Measurements from ENCODE around the gene SLC24A1.

Gene SLC24A1

DNA sequence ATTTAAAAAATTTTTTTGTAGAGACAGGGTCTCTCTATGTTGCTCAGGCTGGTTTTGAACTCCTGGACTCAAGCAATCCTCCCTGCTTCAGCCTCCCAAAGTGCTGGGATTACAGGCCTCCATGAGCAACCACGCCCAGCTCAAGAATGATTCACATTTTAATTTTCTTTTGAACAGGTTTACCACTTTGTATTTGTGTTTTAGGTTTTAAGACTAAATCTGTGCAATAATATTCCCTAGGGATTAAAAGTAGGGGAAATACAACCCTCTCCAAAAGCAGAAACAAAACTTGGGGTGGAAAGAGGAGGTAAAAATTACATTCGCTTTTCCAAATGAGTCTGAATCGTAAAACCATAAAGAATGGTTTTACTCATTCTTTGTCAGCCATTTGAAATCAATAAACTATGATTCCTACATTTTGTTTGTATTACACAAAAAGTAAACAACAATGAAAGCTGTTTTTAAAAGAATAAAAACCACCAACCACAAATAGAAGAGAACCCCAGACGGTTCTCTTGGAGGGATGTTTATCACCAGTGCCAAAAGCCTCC is 37.8 kb downstream of the SLC24A1 start:
- no peak for DNase-seq (ENCODE audit: low read depth)
- H3K4me3 ChIP-seq (ENCODE audit: low read depth, low read length): no peak overlapping the region
- TF ChIP-seq, protein P1, sequence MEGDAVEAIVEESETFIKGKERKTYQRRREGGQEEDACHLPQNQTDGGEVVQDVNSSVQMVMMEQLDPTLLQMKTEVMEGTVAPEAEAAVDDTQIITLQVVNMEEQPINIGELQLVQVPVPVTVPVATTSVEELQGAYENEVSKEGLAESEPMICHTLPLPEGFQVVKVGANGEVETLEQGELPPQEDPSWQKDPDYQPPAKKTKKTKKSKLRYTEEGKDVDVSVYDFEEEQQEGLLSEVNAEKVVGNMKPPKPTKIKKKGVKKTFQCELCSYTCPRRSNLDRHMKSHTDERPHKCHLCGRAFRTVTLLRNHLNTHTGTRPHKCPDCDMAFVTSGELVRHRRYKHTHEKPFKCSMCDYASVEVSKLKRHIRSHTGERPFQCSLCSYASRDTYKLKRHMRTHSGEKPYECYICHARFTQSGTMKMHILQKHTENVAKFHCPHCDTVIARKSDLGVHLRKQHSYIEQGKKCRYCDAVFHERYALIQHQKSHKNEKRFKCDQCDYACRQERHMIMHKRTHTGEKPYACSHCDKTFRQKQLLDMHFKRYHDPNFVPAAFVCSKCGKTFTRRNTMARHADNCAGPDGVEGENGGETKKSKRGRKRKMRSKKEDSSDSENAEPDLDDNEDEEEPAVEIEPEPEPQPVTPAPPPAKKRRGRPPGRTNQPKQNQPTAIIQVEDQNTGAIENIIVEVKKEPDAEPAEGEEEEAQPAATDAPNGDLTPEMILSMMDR (IDR thresholded peaks at IDR 0.05; ENCODE audit: control insufficient read depth, extremely low read depth, insufficient read depth): no peak

DNA sequence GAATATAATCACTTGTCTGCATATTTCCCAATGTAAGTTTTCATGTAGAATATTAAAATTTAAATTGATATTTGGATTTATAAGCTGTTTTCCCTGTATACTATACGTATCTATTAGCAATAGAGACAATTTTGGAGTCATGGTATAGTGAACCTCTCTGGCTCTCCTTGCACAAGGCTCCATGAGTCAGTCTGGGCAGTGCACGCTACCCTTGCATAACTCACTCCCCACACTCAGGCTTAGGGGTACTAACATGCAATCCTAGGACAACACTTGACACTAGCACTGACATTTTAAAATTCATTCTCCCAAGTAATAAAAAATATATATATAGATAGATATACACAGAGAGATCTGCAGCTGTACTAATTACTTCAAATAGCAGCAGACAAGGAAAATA is 39.2 kb downstream of the SLC24A1 start:
- H3K4me3 ChIP-seq (ENCODE audit: low read depth, low read length): no peak overlapping the region
- DNase-seq (ENCODE audit: low read depth): no peak
- TF ChIP-seq, protein P1 (IDR thresholded peaks at IDR 0.05; ENCODE audit: control insufficient read depth, extremely low read depth, insufficient read depth): no peak

DNA sequence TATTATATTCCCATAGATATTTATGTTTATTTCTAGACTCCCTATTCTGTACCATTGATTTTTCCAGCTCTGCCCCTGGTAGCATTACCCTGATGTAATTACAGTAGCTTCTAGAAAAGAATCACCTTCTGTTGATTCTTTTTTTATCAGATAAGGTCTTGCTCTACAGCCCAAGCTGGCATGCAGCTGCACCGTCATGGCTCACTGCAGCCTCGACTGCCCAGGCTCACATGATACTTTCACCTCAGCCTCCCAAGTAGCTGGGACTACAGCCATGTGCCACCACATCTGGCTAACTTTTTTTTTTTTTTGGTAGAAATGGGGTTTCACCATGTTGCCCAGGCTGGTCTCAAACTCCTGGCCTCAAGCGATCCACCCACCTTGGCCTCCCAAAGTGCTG is 41.8 kb downstream of the SLC24A1 start:
- no peak overlapping the region for H3K4me3 ChIP-seq (ENCODE audit: low read depth, low read length)
- TF ChIP-seq, protein P1 (IDR thresholded peaks at IDR 0.05; ENCODE audit: control insufficient read depth, extremely low read depth, insufficient read depth): no peak
- DNase-seq (ENCODE audit: low read depth): no peak

DNA sequence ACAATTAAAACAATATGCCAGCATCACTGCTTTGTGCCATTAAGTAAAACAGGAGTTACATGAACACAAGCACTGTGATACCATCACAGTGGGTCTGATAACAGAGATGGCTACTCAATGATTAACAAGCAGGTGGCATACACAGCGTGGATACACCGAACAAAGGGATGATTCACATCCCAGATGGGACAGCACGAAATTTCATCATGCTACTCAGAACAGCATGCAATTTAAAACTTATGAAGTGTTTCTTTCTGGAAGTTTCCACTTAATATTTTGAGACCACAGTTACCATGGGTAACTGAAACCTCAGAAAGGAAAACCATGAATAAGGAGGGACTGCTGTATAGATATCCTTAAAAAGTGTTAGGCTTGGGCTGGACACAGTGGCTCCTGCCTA is 44.5 kb downstream of the SLC24A1 start:
- H3K4me3 ChIP-seq (ENCODE audit: low read depth, low read length): no peak overlapping the region
- no peak for DNase-seq (ENCODE audit: low read depth)
- TF ChIP-seq, protein P1 (IDR thresholded peaks at IDR 0.05; ENCODE audit: control insufficient read depth, extremely low read depth, insufficient read depth): no peak

DNA sequence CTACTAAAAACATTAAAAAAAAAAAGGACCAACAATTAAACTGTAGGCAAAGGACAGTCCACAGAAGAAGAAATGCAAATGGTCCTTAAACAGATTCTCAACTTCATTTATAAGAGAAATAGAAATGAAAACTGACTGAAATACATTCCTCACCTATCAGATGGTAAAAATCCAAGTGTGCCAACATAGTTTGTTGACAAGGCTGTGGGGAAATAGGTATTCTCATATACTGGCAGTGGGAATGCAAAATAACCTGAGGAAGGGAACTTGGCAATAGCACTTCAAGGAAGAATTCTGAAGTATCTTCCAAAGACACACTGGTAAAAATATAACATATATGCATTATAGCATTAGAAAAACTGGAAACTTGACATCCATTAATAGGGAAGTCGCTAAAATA is 53.8 kb downstream of the SLC24A1 start:
- TF ChIP-seq, protein P1 (IDR thresholded peaks at IDR 0.05; ENCODE audit: control insufficient read depth, extremely low read depth, insufficient read depth): no peak

DNA sequence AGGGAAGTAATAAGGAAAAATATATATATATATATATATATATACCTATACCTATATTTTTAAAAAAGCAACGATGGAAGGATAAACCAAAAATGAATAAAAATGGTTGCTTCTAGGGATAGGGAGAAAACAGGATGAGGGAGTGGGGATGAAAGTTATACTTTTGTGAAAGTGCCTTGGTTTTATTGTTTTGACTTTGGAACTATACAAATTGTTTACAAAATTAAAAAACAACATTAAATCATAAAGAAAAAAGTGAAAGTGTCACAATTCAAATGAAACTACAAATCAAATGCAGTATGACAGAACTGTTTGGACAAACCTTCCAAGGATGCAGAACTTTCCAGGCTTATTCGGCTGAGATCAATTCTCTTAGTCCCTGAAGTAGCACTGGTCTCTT is 54.4 kb downstream of the SLC24A1 start:
- TF ChIP-seq, protein P1 (IDR thresholded peaks at IDR 0.05; ENCODE audit: control insufficient read depth, extremely low read depth, insufficient read depth): no peak
- DNase-seq (ENCODE audit: low read depth): no peak

More for the DNA sequence above, 53.8 kb downstream of the SLC24A1 start:
- no peak overlapping the region for H3K4me3 ChIP-seq (ENCODE audit: low read depth, low read length)
- no peak for DNase-seq (ENCODE audit: low read depth)

DNA sequence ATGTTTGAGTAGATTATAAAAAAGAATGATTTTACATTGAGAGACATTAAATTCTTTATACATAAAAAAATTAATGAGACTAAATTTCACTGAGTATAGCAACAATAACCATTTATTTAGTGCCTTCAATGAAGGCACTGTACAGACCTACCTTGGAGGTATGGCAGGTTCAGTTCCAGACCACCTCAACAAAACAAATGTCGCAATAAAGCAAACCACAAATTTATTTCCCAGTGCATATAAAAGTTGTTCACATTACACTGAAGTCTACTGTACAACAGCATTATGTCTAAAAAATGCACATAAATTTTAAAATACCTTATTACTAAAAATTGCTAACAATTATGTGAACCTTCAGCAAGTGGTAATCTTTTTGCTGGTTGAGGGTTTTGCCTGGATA is 58.8 kb downstream of the SLC24A1 start:
- no peak for DNase-seq (ENCODE audit: low read depth)
- H3K4me3 ChIP-seq (ENCODE audit: low read depth, low read length): no peak overlapping the region
- TF ChIP-seq, protein P1 (IDR thresholded peaks at IDR 0.05; ENCODE audit: control insufficient read depth, extremely low read depth, insufficient read depth): no peak

More for the DNA sequence above, 54.4 kb downstream of the SLC24A1 start:
- H3K4me3 ChIP-seq (ENCODE audit: low read depth, low read length): no peak overlapping the region
